NCI-H69 (cell line): ENCODE data around the gene HOXB1.
"Not testable (repeated sequence)": the region's sequence is repeated elsewhere in the genome, so short reads cannot be mapped to it uniquely, and the experiment has no call there.

Experiments
- DNase-seq: peaks from one replicate; lab custom pipeline; 2025; lab: John Stamatoyannopoulos, UW

The HOXB1 gene

GRCh38 chr17:48543107-48543853, 12.5 kb upstream of the HOXB1 start:
- DNase-seq = peak; percentile 61

- DNase-seq = peak; percentile 60
Observed at GRCh38 chr17:48542698-48543106, 11.9 kb upstream of the HOXB1 start.

- DNase-seq = peak; percentile 72
Observed at GRCh38 chr17:48542114-48542656, 11.4 kb upstream of the HOXB1 start.

GRCh38 chr17:48541577-48542113, 10.8 kb upstream of the HOXB1 start:
- peak; percentile 77 for DNase-seq

- DNase-seq = peak; percentile 58
Observed at GRCh38 chr17:48541036-48541576, 10.3 kb upstream of the HOXB1 start.

GRCh38 chr17:48540213-48540612, 9.4 kb upstream of the HOXB1 start:
- DNase-seq = peak; percentile 32

- no peak for DNase-seq
Observed at GRCh38 chr17:48539177-48539576, 8.4 kb upstream of the HOXB1 start.

- no peak for DNase-seq
Observed at GRCh38 chr17:48537316-48537715, 6.5 kb upstream of the HOXB1 start.

- not testable (repeated sequence) for DNase-seq
Observed at GRCh38 chr17:48535793-48536559, 5.2 kb upstream of the HOXB1 start.

GRCh38 chr17:48532261-48532660, 1.4 kb upstream of the HOXB1 start:
- DNase-seq = no peak

- no peak for DNase-seq
Observed at GRCh38 chr17:48530208-48530886, 464 bp downstream of the HOXB1 start.

GRCh38 chr17:48529683-48530009, 1.2 kb downstream of the HOXB1 start:
- no peak for DNase-seq

- DNase-seq = no peak
Observed at GRCh38 chr17:48528936-48529682, 1.7 kb downstream of the HOXB1 start.

- peak; percentile 48 for DNase-seq
Observed at GRCh38 chr17:48528153-48528935, 2.5 kb downstream of the HOXB1 start.

GRCh38 chr17:48527547-48527932, 3.3 kb downstream of the HOXB1 start:
- DNase-seq = no peak

GRCh38 chr17:48526608-48527546, 3.9 kb downstream of the HOXB1 start:
- DNase-seq = no peak

GRCh38 chr17:48523010-48523409, 7.8 kb downstream of the HOXB1 start:
- peak; percentile 75 for DNase-seq

- DNase-seq = peak; percentile 98
Observed at GRCh38 chr17:48522031-48522653, 8.7 kb downstream of the HOXB1 start.

GRCh38 chr17:48520631-48521079, 10.2 kb downstream of the HOXB1 start:
- DNase-seq = peak; percentile 64
